Measurements from ENCODE around the gene VPS11.

DNA sequence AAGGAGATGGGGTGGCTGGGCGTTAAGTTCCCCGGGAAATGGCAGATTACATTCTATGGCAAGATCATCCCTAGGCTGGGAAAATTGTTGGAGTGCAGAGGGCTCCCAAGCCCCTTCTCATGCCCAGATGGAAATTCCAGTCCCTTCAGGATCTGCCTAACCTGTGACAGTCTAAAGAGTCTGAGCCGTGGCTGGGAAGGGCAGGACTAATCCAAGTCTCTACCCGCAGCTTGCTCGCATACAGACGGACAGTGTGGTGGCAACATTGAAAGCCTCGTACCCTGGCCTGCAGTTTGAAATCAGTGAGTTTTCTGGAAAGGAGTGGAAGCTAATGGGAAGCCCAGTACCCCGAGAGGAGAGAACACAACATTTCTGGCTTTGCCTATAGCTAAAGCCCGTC, 20.8 kb downstream of the VPS11 start:
- TF ChIP-seq POLR2A (IDR thresholded peaks at IDR 0.05), result no peak
- no peak for TF ChIP-seq CTCF (IDR thresholded peaks at IDR 0.05)
- TF ChIP-seq POLR2AphosphoS5 (IDR thresholded peaks at IDR 0.05), result no peak
- no peak for TF ChIP-seq EP300 (IDR thresholded peaks at IDR 0.05)
